ENCODE data around the gene COMMD1.
"Not testable (repeated sequence)": the region's sequence is repeated elsewhere in the genome, so short reads cannot be mapped to it uniquely, and the experiment has no call there.

Gene COMMD1

GRCh38 chr2:62136956-62137830, 231.7 kb downstream of the COMMD1 start:
- DNase-seq (ENCODE audit: low read depth, low spot score), result no peak

- no peak for DNase-seq (ENCODE audit: low read depth, low spot score)
Measured at GRCh38 chr2:62140426-62141141, 235.1 kb downstream of the COMMD1 start.

DNA sequence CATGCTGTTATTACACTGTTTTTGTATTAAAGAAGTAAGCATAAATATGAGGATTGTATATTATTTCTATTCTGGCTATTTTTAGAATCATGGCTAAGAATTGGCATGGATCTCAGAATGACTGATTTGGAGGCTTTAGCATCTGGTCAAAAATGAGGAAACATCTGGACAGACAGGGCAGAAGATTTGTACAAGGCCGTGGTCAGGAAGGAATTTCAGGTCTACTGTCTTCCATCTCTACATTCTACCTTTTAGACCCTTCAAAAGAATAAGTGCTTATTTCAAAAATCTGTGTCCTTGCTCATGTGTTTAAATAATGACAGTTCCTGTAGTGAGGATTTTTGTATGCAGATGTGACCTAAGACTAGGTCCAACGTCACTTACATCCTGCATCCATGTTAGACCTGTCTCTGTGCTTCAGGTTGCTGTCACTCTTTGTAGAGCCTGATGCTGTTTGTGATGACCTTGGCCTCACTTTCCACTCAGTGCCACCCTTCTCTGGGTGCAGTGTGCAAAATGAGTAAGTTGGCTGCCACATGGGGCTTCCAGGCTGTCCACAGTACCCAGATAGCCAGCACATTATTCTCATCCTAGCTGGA, 235.8 kb downstream of the COMMD1 start:
- DNase-seq (ENCODE audit: low read depth, low spot score), result no peak

GRCh38 chr2:62142054-62142453, 236.6 kb downstream of the COMMD1 start:
- no peak for DNase-seq (ENCODE audit: low read depth, low spot score)

DNA sequence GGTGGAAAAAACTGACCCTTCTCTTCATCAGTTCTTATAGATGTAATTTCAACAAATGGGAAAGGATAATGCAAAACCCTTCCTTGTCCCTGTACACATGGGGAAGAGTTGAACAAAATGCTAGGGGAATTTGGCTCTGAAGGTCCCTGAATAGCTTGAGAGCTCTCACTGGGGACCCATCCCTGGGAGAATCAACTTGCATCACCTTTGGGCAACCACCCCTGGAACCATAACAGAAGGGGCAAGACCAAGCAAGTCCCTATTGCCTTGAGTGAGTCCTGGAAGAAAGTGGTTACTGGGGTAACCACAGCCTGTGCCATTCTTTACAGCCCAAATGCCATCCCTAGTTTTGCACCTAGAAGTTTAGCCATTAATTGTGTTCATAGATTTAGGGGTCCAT, 238.2 kb downstream of the COMMD1 start:
- DNase-seq (ENCODE audit: low read depth, low spot score), result no peak

- no peak for DNase-seq (ENCODE audit: low read depth, low spot score)
Measured at GRCh38 chr2:62144689-62145477, 239.4 kb downstream of the COMMD1 start.

DNA sequence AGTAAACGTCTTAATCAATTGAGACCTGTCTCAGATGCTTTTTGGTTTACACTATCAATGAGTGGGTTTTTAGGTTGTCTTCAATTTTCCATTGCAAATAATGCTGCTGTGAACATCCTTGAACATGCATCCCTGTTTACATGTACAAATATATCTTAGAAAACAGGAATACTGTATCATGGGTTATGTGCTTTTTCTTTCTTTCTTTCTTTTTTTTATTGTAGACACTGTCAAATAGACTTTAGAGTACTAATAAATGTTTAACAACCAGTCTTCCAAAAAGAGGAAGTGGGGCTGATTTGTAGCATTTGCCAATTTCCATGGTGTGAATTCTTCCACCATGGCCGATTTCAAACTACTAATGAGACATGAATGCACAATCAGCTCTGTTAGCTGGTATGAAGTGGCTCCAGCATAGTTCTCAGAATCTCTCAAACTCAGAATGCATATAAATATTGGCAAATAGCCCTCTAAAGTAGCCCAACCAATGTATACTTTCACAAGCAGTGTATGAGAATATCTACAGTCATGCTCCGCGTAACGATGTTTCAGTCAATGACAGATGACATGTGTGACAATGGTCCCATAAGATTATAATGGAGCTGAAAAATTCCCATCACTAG, 240.1 kb downstream of the COMMD1 start:
- no peak for DNase-seq (ENCODE audit: low read depth, low spot score)

GRCh38 chr2:62146790-62147189, 241.3 kb downstream of the COMMD1 start:
- not testable (repeated sequence) for DNase-seq (ENCODE audit: low read depth, low spot score)

DNA sequence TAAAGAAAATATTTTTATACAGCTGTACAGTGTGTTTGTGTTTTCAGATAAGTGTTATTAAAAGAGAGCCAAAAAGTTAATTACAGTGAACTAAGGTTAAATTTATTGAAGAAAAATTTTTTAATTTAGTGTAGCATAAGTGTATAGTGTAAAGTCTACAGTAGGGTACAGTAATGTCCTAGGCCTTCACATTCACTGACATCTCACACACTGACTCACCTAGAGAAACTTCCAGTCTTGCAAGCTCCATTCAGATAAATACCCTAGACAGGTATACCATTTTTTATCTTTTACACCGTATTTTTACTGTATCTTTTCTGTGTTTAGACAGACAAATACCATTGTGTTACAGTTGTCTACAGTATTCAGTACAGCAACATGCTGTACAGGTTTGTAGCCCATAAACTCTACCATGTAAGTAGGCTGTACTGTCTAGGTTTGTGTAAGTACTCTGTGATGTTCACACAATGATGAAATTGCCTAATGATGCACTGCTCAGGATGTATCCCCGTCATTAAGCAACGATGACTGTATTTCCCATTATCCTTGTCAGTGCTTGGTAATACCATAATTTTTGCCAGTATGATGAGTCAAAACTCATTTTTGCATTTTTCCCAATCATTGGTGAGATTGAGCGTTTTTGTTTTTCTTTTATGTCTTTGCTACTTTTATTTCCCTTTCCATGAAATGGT, 242.3 kb downstream of the COMMD1 start:
- DNase-seq (ENCODE audit: low read depth, low spot score), result no peak

GRCh38 chr2:62149708-62150107, 244.2 kb downstream of the COMMD1 start:
- DNase-seq (ENCODE audit: low read depth, low spot score), result no peak

DNA sequence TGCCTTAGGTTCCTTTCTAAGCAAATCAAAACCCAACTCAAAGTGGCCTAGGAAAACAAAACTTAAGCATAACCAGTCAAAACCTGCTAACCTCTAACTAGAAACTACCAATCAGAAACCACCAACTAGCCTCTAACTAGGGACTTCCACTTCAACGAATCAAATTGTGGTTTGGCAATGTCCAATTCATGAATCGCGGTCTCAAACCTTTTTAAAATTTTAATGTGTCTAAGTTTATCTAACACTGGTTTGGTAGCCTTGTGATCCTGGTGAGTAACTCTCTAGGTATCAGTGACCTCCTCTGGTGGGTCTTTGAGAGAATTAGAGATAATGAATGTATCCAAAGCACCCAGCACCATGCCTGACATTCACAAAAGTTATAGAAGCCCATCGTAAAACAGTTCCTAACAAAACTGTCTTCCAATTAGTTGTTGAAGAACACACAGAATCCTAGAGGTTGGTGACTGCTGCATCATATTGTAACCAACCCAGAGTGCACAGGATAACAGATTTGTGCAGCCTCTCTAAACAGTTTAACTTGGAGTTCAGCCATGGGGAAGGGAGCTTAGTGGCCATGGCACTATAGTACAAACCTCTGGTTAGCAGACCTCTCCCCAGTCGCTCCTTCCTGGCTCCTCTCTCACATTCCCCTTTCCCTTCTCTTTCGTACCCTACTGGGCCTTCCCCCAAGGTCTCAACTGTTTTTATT, 245.3 kb downstream of the COMMD1 start:
- no peak for DNase-seq (ENCODE audit: low read depth, low spot score)

DNA sequence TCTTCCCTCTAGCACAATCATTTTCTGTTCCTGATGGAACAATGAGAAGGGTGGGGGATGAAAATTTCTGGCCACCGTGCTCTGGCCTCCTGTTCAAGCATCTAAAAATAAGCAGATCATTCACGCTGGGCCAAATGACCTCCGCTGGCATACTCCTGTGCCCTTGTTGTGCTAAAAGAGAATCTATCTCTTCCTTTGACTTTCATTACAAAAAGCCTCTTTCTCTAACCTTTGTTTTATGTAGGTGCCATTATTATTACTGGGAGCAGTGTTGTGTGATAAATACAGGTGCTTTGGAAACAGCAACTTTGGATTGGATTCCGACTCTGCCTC, 245.8 kb downstream of the COMMD1 start:
- DNase-seq (ENCODE audit: low read depth, low spot score), result no peak

GRCh38 chr2:62152000-62152399, 246.5 kb downstream of the COMMD1 start:
- DNase-seq (ENCODE audit: low read depth, low spot score), result no peak

GRCh38 chr2:62156861-62157496, 251.5 kb downstream of the COMMD1 start:
- DNase-seq (ENCODE audit: low read depth, low spot score), result no peak

DNA sequence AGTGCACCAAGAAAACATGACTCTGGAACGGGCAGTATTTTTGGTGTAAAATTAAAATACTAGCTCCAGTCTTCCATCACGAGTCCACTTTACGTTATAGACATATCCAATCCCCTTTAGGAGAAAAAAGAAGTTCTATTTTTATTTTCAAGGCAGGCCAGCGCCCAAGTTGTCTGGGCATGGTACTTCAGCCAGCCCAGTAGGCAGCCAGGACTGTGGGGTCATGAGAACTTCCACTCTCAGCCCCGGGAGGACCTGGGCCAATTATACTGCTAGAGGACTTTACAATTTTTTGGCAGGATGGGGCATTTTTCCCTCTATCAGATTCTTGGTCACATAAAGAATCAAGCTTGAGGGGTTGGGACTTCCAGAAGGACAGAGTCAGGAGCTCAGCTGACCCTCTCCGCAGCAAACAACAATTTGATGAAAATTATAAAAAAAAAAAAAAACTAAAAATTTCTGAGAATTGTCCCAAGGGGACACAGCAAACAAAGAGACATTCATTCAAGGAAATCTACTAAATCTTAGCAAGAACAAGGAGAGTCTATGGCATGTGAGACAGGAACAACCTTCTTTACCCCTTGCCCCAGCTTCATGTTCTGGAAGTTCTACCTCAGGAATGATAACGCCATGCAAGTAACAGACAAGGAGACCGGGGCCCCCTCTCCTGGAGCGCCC, 253.1 kb downstream of the COMMD1 start:
- no peak for DNase-seq (ENCODE audit: low read depth, low spot score)

DNA sequence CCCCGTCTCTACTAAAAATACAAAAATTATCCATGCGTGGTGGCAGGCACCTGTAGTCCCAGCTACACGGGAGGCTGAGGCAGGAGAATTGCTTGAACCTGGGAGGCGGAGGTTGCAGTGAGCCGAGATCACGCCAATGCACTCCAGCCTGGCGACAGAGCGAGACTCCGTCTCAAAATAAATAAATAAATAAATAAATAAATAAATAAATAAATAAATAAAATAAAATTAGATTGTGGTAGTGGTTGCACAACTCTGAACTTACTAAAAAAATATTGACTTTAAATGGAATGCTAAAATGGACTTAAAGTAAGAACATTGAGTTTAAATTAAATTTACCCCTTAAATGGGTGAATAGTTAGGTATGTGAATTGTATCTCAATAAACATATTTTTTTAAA, 255.2 kb downstream of the COMMD1 start:
- DNase-seq (ENCODE audit: low read depth, low spot score), result not testable (repeated sequence)

GRCh38 chr2:62163106-62163831, 257.8 kb downstream of the COMMD1 start:
- DNase-seq (ENCODE audit: low read depth, low spot score), result no peak

- DNase-seq (ENCODE audit: low read depth, low spot score), result no peak
Measured at GRCh38 chr2:62163834-62164233, 258.4 kb downstream of the COMMD1 start.
